CD4-positive, alpha-beta T cell treated with Interleukin-15 for 1 hour (primary cell): Measurements from ENCODE around the gene TSPAN9.

Experiments
- DNase-seq: peaks from one replicate; pipeline ENCODE4 v3.0.0-alpha.2; 2020

TSPAN9 gene

DNA sequence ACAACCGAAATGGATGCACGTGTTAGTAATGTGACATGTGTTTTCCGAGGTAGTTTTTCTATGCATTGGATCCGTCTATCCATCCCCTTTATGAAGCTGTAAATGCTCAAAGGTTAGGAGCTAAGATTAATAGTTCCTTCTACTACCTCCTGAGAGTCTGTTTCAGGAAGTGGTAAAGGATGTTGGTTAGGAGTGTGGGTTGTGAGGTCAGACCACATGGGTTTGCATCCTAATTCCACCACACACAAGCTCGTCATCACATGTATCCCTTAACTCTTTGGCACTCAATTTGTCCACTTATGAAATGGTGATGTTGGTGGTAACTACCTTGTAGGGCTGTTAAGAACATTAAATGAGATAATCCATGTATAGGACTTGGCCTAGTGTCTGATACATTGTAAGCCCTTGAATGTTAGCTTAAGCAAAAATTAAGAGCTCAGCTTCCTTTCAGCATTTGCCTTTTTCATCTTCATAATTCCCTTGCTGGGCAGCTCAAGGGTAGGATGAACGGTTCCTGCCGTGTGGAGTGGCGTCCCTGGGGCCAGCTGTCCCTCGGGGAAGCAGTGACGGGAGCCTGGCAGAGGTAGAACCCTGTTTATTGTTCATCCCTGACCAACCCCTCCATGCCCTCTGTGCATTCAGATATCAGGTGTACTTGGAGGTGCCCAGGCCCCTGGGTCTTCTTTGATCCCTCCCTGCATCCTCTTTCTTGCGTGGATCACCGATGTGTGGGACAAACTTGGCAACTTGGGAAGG lies 52.3 kb downstream of the TSPAN9 start:
- no peak for DNase-seq

DNA sequence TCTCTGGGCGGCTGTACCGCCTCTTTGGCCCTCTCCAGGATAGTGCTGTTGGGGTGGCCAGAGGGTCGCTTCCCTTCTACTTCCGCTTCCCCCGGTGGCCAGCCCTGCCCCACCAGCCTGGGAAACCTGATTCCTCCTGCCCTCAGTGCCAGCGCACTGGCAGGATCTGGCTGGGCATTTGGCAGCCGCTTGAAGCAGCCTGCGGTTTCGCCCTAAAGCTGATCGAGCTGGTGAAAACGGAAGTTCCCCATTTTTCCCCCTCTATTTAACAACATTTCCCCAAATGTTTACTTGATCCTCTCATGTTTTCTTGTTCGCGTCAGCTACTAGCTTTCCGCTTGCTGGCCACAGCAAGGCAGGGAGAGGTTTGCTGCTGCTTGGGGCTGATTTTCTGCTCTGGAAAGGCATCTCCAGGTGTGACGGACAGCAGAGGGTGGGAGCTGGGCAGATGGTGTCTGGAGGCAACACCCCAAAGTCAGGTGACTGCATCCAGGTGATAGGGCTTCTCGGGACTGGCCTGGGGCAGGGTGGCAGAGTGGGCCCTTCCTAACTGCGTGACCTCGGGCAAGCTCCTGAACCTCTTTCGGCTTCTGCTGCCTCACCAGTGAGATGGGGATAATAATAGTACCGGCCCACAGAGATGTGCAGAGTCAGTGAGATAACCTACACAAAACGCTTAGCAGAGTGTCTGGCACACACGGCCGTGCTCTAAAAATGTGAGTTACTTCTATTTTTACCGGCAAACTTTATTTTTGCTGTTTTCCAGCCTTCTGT lies 53.1 kb downstream of the TSPAN9 start:
- no peak for DNase-seq

- no peak for DNase-seq
These were observed 54.0 kb downstream of the TSPAN9 start for GRCh38 chr12:3131129-3131528.

DNA sequence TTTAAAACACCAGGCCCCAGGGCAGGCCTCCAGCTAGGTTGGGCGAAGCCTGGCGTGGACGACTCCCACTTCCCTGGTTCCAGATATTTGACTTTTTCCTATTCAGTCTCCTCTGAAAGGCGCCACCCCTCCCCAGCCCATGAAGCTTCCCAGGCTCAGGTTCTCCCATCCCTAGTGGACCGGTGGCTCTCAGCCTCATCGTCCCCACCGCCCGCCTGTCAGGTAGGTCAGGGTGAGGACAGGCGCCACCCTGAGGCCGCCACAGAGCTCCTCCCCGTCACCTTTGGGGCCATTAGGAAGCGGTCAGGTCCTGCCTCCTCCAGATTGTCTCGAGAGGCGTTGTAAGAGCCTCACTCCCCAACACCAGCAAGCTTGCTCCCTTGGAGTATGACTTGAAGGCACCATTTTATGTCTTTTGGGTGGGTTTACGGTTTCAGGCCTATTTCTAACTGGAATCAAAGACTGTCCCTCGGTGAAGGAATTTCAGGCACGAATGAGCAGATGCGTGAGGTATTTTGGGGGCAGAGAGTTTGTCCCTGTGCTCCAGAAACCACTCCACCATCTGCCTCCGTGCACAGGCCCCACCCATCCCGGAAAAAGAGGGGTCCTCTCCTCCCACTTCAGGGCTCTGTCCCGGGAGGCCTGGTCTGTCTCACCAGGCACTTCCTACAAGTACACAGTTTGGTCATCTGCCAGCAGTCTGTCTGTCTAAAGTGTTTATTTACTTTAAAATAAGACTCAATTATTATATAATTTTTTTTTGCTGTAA lies 55.6 kb downstream of the TSPAN9 start:
- DNase-seq: no peak

DNA sequence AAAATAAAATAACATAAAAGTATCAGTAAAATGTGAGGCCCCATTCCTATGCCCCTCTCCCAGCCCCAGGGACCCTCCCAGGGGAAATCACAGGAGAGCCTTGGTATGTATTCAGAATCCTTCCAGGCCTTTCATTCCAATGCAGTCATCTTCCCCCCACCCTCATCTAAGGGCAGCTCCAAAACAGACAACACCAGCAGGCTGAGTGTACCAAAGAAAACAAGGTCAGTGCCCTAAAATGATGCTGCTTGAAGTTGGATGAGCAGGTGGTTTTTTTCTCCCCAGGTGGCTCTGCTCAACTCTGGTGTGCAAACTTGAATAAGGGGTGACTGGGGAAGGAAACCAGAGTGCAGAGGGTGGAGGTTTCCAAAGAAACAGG lies 56.2 kb downstream of the TSPAN9 start:
- DNase-seq: no peak

- DNase-seq: no peak
These were observed 56.9 kb downstream of the TSPAN9 start for GRCh38 chr12:3134126-3134525.

DNA sequence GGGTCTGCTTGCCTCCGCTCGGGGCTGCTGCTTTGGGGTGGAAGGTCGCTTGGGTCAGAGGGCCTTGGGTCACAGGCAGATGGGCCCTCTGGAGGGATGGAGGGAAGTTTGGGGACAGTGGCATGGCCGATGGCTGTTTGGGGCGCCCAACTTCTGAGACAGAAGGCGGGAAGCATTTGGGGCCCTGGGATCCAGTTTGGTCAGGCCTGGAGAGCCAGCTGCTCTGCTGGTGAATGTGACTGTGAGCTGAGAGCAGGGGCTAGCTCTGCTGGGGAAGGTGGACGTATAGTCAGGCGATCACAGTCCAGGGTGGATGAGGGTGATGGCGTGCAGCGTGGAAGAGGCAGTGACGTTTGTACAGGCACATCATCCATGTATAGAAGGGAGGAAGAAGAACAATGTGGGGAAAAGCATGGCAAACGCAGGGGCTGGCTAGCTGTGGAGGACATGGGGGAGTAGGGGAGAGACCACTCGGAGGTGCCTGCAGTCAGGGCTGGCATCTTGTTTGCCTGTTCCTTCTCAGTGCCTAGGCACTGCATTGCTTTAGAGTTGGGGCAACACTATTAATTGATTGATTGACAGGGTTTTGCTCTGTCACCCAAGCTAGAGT lies 57.5 kb downstream of the TSPAN9 start:
- no peak for DNase-seq

DNA sequence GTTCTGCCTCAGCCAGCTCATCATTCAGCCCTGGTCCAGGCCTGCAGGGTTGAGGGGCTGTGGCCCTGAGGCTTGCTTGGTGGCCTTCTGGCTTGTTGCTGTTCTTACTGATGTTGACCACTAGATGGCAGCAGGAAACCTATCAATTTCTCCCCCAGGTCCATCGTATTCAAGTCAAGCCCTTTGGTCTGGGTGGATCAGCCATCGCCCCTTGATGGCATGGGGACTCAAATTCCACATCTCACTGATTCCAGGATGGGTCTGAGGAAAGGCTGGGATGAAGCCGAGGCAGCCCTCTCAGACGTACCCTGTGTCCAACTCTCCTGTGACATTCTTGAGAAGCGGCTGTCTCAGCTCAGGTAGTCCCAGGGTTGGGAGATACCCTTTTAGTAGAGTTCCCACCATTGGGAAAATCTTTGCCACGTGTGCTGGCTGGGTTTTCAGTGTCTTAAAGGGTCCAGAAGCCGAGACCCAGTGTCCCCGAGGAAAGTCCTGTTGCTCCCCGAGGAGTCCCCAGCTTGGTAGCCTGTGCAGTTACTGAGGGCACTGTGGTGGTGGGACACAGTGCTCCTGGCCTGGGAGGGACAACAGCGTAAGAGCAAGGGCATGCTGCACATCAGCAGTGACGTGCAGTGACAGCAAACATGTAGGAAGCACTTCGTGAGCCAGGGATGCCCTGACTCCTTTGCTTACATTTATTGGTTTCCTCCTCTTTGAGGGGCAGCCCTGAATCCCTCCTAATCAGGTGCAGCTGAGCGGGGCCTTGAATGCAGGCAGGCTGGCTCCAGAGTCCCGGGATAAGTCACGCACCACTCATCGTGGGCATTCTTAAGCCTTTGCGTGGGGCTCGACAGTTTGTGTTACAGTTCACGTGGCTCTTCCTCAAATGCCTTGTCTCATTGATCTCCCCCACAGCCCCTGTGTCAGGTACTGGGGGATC lies 58.6 kb downstream of the TSPAN9 start:
- DNase-seq: no peak

DNA sequence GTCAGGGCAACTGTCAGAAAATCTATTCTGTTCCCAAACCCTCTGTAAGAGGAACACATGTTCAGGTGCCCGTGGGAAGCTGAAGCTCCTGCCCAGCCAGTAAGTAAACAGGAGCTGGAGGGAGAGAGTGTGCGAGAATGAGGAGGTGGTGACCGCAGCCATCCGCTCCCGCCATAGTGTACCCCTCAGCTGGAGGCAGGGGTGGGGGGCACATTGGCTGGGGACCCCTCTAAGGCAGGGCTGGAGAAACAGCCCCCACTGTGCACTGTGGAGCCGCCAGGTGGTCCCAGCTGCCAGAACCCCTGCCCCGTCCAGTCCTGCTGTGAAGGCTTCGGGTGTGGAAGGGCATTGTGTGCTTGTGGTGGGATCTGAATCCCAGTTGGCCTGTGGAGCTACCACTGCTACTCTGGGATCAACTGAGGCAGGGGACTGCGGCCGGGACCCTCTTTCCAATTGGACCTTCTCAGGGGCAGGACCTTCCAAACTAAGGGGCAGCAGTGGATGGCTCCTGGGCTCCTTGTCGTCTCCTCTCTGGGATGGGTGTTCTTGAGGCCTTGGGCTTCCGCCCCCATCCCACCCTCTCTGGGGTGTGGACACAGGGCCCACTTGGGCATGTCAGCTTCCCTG lies 59.6 kb downstream of the TSPAN9 start:
- DNase-seq: no peak

DNA sequence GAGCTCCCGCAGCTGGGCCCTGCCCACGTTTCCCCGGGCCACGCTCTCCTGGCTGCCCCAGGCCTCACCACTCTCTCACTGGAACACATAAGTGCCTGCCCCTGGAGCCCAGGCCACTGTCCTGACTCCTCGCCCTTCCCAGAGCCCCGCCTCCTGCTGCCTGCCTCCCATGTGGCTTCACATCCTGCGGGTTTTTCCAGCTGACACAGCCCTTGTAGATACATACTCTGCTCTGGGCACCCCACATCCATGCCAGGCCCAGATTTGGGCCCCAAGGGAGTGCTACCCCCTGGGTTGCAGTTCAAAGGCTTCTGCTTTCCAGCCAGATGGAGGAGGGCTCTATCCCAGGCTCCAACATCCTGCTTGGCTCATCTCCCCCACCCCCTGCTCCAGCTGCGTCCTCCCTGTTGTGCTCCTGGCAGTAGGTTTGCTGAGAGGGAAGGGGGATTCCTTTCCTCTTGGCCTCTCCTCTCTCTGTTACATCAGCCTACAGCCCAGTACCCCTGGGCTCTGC lies 60.1 kb downstream of the TSPAN9 start:
- no peak for DNase-seq

GRCh38 chr12:3137814-3138445 lies 60.8 kb downstream of the TSPAN9 start:
- no peak for DNase-seq

DNA sequence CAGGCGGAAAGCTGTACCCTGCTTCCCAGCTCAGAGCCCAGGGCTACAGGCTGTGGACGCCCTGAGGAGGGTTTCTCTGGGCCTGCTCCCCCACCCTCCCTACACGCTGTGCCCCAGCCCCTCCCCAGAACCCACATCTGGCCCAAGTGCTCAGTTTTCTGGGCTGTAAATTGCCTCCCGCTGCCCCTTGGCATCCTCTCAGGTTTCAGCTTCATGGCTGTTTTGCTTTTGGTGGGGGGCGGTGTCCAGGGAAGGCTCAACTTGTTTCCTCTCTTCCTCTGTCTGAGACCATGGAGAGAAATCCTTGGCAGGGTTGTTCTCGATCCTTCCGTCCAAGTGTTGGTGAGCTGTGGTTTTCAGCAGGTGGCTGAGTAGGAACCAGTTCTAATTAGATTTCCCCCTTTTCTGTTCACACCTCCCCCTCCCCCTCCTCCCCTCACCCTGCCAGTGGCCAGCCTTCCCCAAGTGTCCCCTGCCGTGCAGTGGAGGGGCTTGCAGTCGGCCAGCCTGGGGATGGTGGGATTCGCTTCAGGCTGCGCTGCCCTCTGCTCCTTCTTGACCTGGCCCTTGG lies 61.8 kb downstream of the TSPAN9 start:
- no peak for DNase-seq

- DNase-seq: no peak
These were observed 62.6 kb downstream of the TSPAN9 start for GRCh38 chr12:3139760-3140159.

- no peak for DNase-seq
These were observed 63.1 kb downstream of the TSPAN9 start for GRCh38 chr12:3140284-3140683.

DNA sequence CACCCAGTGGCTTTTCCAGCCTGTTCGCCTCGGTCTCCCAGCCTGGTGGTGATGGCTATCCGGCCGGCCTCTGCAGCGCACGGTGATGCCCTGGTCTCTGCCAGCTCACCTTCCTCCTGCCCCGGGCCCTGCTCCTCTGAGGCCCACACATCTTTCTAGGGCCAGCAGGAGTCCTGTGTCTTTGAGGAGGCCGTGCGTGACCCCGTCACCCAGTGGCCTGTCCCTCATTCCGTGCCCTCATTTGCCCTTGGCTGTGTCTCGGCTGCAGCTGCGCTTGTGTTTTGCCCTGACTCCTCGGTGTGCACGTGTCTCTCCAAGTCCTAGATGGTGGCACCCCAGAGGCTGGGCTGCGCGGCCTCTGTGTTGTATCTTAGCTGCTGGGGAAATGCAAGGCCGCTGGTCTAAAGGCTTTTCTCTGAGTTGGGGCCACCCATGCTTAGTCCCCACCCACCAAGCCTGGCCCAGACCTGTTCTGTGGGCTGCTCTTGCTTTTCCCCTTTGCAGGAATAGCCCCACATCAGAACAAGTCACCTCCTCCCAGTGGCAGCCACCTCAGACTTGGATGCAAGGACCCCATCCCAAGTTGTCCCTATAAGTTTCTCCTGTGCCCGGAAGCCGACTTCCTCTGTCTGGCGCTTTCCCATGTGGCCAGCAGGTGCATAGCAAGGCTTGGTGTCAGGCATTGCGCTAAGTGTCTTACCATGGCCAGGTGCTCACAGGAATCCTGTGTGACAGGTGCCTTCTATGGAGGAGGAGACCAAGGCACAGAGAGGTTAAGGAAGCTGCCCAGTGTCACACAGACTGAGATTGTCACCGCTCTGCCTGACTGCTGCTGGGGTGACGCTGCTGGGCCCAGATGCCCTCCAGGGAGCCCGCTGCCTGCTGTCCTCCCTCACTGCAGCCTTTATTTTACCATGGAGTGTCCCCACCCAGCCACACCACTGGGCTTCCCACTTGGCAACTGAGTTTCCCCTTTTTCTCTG lies 64.5 kb downstream of the TSPAN9 start:
- DNase-seq: no peak

DNA sequence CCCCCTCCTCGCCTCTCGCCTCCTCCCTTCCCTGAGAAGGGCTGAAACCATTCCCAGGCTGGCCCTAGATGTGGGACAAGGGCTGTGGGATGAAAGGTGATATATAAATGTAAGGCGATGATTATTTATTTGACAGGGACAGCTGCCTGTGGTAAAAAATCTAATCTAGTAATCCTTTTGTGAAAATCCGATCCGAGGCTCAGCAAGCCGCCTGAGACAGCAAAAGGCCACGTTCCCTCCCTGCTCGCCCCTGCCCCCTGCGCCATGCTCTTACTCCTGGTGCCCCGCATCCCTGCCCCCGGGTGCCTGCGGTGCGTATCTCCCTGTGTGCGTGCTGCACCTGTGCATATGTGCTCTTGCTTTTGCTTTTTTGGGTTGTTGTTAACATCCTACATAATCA lies 65.2 kb downstream of the TSPAN9 start:
- DNase-seq: no peak

- DNase-seq: no peak
These were observed 67.3 kb downstream of the TSPAN9 start for GRCh38 chr12:3144495-3144894.

DNA sequence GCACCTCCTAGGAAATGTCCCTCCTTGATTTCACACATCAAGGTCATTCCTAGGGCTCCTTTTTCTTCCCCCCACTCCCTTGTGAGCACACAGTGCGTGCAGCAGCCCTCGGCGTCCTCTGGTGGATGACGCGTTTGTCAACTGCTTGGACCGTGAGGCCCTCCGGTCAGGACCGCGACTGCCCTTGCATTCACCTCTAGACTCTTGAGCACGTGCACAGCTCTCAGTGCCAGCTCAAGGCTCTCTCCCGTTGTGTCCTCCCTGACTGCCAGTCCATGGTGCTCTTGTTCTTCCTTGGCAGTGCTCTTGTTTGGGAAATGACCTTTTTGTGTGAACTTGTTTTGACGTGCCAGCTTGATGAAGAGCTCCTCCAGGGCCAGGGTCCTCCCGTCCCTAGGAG lies 67.9 kb downstream of the TSPAN9 start:
- no peak for DNase-seq
